Thoracic aorta (tissue), 2 donors: ENCODE results near the gene ZDHHC9. TPM values are rescaled to one million over a fixed set of nuclear protein-coding genes. Genes with fewer than 3 reads are reported as not detected.

Experiments
- ATAC-seq: fragments of 150-250 bp; one replicate; pipeline ENCODE4 v1.8.0; 2017; ENCODE audit warnings: low read depth; ENCODE audit not compliant: insufficient number of reproducible peaks, low FRiP score
- DNase-seq: peaks from one replicate; pipeline ENCODE4 v3.0.0-alpha.2; 2020; ENCODE audit warnings: low spot score
- H3K27ac ChIP-seq, 2 donors: fragments of 200-600 bp; sonication (generic); 1 replicate in 1 of 2; 2 replicates in 1 of 2; pipeline ENCODE4 v1.5.1; 2016; ENCODE audit warnings: mild to moderate bottlenecking in 2 of 2, moderate library complexity in 2 of 2
- H3K27me3 ChIP-seq: fragments of 200-600 bp; sonication (generic); replicated peaks from 2 replicates; pipeline ENCODE4 v1.6.0; 2016; ENCODE audit warnings: mild to moderate bottlenecking; ENCODE audit not compliant: insufficient read depth
- H3K36me3 ChIP-seq: fragments of 200-600 bp; sonication (generic); one replicate; pipeline ENCODE4 v1.5.1; 2016
- H3K4me1 ChIP-seq, 2 donors: fragments of 200-600 bp; sonication (generic); 1 replicate in 1 of 2; 2 replicates in 1 of 2; pipeline versions ENCODE4 v1.5.1 to v1.6.0; 2016; ENCODE audit warnings: low read depth in 2 of 2, mild to moderate bottlenecking in 1 of 2; ENCODE audit not compliant: control insufficient read depth in 1 of 2
- H3K4me3 ChIP-seq: fragments of 200-600 bp; sonication (generic); 2 replicates; pipeline ENCODE4 v1.5.1; 2016; ENCODE audit warnings: mild to moderate bottlenecking
- H3K9me3 ChIP-seq: fragments of 200-600 bp; sonication (generic); 2 replicates; pipeline ENCODE4 v1.5.1; 2016
- total RNA-seq, 2 donors: library from RNA; depleted of rRNA; stranded (reverse); fragments of >200 nt; gene quantifications; one replicate each; pipeline versions ENCODE4 v1.1.0 to v1.2.3, GENCODE V29; 2016
- TF ChIP-seq, protein P1 (sequence below): fragments of 200-600 bp; sonication (generic); IDR thresholded peaks from one replicate; pipeline ENCODE4 v1.5.1; 2019; ENCODE audit warnings: antibody characterized with exemption

ZDHHC9 gene
- total RNA-seq, 2 donors from 2014 or later: 18.3 to 38.4 TPM

DNA sequence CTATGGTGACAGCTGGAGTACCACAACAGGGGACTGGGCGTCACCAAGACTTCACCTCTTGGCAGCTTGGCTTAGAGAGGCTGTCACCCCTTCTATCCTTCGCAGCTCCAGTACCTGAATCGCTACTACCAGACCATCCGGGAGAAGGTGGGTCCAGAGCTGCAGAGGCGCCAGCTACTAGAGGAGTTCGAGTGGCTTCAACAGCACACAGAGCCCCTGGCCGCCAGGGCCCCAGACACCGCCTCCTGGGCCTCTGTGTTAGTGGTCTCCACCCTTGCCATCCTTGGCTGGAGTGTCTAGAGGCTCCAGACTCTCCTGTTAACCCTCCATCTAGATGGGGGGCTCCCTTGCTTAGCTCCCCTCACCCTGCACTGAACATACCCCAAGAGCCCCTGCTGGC lies 75.5 kb downstream of the ZDHHC9 start:
- no peaks in the 10 kb centered on the region for H3K27me3 ChIP-seq
- DNase-seq: no peak
- TF ChIP-seq, protein P1, sequence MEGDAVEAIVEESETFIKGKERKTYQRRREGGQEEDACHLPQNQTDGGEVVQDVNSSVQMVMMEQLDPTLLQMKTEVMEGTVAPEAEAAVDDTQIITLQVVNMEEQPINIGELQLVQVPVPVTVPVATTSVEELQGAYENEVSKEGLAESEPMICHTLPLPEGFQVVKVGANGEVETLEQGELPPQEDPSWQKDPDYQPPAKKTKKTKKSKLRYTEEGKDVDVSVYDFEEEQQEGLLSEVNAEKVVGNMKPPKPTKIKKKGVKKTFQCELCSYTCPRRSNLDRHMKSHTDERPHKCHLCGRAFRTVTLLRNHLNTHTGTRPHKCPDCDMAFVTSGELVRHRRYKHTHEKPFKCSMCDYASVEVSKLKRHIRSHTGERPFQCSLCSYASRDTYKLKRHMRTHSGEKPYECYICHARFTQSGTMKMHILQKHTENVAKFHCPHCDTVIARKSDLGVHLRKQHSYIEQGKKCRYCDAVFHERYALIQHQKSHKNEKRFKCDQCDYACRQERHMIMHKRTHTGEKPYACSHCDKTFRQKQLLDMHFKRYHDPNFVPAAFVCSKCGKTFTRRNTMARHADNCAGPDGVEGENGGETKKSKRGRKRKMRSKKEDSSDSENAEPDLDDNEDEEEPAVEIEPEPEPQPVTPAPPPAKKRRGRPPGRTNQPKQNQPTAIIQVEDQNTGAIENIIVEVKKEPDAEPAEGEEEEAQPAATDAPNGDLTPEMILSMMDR: no peak
- H3K4me1 ChIP-seq: no peaks in the 10 kb centered on the region
- no peak overlapping the region for H3K4me3 ChIP-seq
- H3K27ac ChIP-seq: no peak overlapping the region
- H3K36me3 ChIP-seq: no peaks in the 10 kb centered on the region
- ATAC-seq: no peak
- no peaks in the 10 kb centered on the region for H3K9me3 ChIP-seq

DNA sequence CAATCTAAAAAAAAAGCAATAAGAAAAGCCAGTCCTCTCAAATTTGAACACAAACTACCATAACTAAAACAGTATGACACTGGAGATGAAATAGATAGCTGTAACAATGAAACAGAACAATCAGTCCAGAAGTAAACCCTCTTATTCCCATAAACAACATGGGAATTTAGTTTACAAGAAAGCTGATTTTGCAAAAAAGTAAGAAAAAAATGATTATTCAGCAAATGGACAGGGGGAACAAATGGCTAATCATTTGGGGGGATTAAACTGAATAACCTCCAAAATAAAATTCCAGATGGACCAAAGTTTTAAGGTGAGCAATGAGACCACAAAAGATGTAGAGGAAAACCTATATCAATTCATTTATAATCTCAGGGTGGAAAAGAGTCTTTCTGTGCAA lies 80.0 kb downstream of the ZDHHC9 start:
- H3K27me3 ChIP-seq: no peaks in the 10 kb centered on the region
- TF ChIP-seq, protein P1: no peak
- H3K27ac ChIP-seq: no peak overlapping the region
- no peak for DNase-seq
- no peaks in the 10 kb centered on the region for H3K36me3 ChIP-seq
- ATAC-seq: no peak
- no peaks in the 10 kb centered on the region for H3K4me1 ChIP-seq
- H3K9me3 ChIP-seq: no peaks in the 10 kb centered on the region
- no peak overlapping the region for H3K4me3 ChIP-seq

DNA sequence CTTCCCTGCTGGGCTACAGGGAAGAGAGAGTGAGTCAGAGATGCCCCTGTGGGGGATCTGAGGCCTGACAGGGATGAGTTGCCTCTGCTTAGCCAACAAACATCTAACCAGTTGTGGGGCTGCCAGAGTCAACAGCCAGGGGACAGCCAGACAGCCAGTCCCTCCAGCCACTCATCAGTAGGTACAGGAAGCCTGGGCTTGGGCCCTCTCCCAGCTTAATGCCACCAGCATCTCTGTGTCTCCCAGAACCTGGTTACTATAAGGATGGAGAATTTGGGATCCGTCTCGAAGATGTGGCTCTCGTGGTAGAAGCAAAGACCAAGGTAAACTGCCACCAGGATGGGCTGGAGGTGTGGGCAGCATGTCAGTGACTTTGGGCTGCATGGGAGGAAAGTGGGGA lies 81.2 kb downstream of the ZDHHC9 start:
- Histone ChIP-seq H3K36me3 (no peaks in the 10 kb centered on the region), H3K9me3 (no peaks in the 10 kb centered on the region)

DNA sequence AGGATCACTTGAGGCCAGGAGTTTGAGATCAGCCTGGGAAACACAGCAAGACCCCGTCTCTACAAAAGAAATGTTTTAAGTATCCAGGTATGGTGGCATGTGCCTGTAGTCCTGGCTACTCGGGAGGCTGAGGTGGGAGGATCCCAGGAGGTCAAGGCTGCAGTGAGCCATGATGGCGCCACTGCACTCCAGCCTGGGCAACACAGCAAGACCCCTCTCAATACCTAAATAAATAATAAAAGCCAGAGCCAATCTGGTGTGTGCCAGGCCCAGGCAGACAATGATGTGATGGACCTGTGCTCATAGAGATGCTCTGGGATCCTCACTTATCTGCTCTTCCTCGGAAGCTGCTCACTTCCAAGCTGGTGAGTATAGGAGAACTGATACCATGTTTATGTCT lies 82.1 kb downstream of the ZDHHC9 start:
- Histone ChIP-seq H3K4me3 (no peak overlapping the region), H3K9me3 (no peaks in the 10 kb centered on the region), H3K27me3 (no peaks in the 10 kb centered on the region), H3K4me1 (no peaks in the 10 kb centered on the region), H3K36me3 (no peaks in the 10 kb centered on the region), H3K27ac (no peak overlapping the region)
- TF ChIP-seq, protein P1: no peak
- ATAC-seq: no peak
- DNase-seq: no peak

More for the DNA sequence above, 81.2 kb downstream of the ZDHHC9 start:
- Histone ChIP-seq H3K4me3 (no peak overlapping the region), H3K27ac (no peak overlapping the region), H3K4me1 (no peaks in the 10 kb centered on the region), H3K27me3 (no peaks in the 10 kb centered on the region)
- ATAC-seq (no peak), DNase-seq (no peak)
- TF ChIP-seq, protein P1: no peak

DNA sequence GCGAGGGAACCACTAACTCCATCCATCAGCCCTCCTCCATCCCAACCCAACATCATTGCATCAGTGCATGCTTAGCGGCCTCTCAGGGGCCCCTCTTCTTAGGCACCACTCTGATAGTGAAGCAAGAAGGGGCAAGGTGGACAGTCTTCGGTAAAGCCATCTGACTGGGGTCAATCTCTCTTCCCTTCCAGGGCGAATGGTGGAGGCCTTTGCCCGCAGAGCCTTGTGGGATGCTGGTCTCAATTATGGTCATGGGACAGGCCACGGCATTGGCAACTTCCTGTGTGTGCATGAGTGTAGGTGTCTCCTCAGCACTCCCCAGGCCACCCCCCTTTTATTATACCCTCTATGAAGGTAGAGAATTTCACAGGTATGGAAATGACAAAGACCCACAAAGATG lies 82.7 kb downstream of the ZDHHC9 start:
- H3K27ac ChIP-seq: no peak overlapping the region
- no peak for ATAC-seq
- no peak for DNase-seq
- H3K4me1 ChIP-seq: no peaks in the 10 kb centered on the region
- H3K36me3 ChIP-seq: no peaks in the 10 kb centered on the region
- H3K4me3 ChIP-seq: no peak overlapping the region
- H3K9me3 ChIP-seq: no peaks in the 10 kb centered on the region
- TF ChIP-seq, protein P1: no peak
- no peaks in the 10 kb centered on the region for H3K27me3 ChIP-seq
